ENCODE results near the gene NAALADL1.

DNA sequence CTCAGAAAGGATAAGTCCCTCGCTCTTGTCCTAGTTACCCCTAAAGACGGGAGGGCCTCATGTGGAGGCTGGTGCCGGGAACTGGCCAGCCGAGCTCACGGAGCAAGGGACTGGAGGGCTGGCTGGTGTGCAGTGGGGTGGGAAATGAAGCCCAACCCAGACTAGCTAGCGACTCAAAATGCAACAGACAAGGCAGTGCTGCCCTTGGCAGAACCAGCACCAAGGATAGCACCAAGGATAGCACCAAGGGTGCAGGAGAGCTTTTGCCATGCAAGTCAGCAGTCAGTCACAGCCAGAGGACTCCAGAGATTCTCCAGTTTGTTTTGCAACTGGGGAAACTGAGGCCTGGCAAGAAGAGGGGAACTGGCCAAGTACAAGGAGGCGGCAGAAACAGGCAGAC, 55.1 kb downstream of the NAALADL1 start:
- TF ChIP-seq, protein P1, sequence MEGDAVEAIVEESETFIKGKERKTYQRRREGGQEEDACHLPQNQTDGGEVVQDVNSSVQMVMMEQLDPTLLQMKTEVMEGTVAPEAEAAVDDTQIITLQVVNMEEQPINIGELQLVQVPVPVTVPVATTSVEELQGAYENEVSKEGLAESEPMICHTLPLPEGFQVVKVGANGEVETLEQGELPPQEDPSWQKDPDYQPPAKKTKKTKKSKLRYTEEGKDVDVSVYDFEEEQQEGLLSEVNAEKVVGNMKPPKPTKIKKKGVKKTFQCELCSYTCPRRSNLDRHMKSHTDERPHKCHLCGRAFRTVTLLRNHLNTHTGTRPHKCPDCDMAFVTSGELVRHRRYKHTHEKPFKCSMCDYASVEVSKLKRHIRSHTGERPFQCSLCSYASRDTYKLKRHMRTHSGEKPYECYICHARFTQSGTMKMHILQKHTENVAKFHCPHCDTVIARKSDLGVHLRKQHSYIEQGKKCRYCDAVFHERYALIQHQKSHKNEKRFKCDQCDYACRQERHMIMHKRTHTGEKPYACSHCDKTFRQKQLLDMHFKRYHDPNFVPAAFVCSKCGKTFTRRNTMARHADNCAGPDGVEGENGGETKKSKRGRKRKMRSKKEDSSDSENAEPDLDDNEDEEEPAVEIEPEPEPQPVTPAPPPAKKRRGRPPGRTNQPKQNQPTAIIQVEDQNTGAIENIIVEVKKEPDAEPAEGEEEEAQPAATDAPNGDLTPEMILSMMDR (IDR thresholded peaks at IDR 0.05) = no peak
- no peak for TF ChIP-seq POLR2A (IDR thresholded peaks at IDR 0.05)

Measured in suprapubic skin (tissue), 3 donors.